B cell (primary cell): ENCODE measurements around the gene NHS.

Experiments used
- CTCF ChIP-seq: fragments of 200-600 bp; IDR thresholded peaks from one replicate; pipeline ENCODE4 v1.8.0; 2022; ENCODE audit warnings: antibody characterized with exemption, mild to moderate bottlenecking
- EZH2 ChIP-seq: IDR thresholded peaks from 2 replicates; pipeline ENCODE4 v1.6.1; 2012; ENCODE audit warnings: borderline replicate concordance, low read depth, mild to moderate bottlenecking, moderate library complexity, low read length; ENCODE audit not compliant: insufficient read depth, poor library complexity, severe bottlenecking

- TF ChIP-seq CTCF (no peak), EZH2 (no peak)
Measured at GRCh38 chrX:17758382-17758781, 383.4 kb downstream of the NHS start.
